Common myeloid progenitor, CD34-positive (primary cell): Measurements from ENCODE around the gene WDR86.

ENCODE experiments used
- CTCF ChIA-PET: fragments of 350-600 bp; sonication (Branson Sonifier 250); formaldehyde crosslinking; loops from one replicate; lab custom pipeline; 2021; ENCODE audit warnings: antibody characterized with exemption; lab: Charles Lee
- POLR2A ChIA-PET: fragments of 350-600 bp; sonication (Branson Sonifier 250); formaldehyde crosslinking; loops from one replicate; lab custom pipeline; 2021; ENCODE audit warnings: antibody characterized with exemption; lab: Charles Lee
- DNase-seq, 3 donors: peaks; one replicate each; pipeline versions ENCODE4 v3.0.0 to v3.0.0-alpha.2; 2013
- H3K27ac ChIP-seq, 2 experiments: 1 replicate in 1 of 2; 2 replicates in 1 of 2; pipeline ENCODE4 v1.7.0; 2013; ENCODE audit warnings: inconsistent platforms in 2 of 2, low read length in 2 of 2, mild to moderate bottlenecking in 2 of 2, low read depth in 1 of 2, moderate library complexity in 1 of 2; ENCODE audit not compliant: severe bottlenecking in 2 of 2, insufficient read depth in 1 of 2, poor library complexity in 1 of 2
- H3K27me3 ChIP-seq, 5 experiments: replicated peaks in 2 of 5; 1 replicate in 3 of 5; 2 replicates in 2 of 5; pipeline versions ENCODE4 v1.6.1 to v1.7.0; 2013; ENCODE audit warnings: low read length in 4 of 5, mild to moderate bottlenecking in 2 of 5, moderate library complexity in 2 of 5, inconsistent platforms in 1 of 5; ENCODE audit not compliant: insufficient read depth in 5 of 5, control insufficient read depth in 4 of 5
- H3K36me3 ChIP-seq, 4 experiments: 1 replicate in 2 of 4; 2 replicates in 2 of 4; pipeline versions ENCODE4 v1.6.1 to v1.7.0; 2013; ENCODE audit warnings: low read length in 3 of 4, control low read depth in 1 of 4, mild to moderate bottlenecking in 1 of 4; ENCODE audit not compliant: control insufficient read depth in 4 of 4, insufficient read depth in 4 of 4
- H3K4me1 ChIP-seq, 4 experiments: 1 replicate in 3 of 4; 2 replicates in 1 of 4; pipeline versions ENCODE4 v1.6.1 to v1.7.1; 2013; ENCODE audit warnings: low read length in 3 of 4, mild to moderate bottlenecking in 3 of 4, control low read depth in 1 of 4, inconsistent platforms in 1 of 4, moderate library complexity in 1 of 4; ENCODE audit not compliant: control insufficient read depth in 4 of 4, insufficient read depth in 4 of 4; ENCODE audit errors: control extremely low read depth in 1 of 4
- H3K4me3 ChIP-seq, 7 experiments: 1 replicate in 4 of 7; 2 replicates in 3 of 7; pipeline versions ENCODE4 v1.5.1 to v1.7.0; 2013; ENCODE audit warnings: mild to moderate bottlenecking in 7 of 7, low read length in 6 of 7, moderate library complexity in 6 of 7, inconsistent platforms in 2 of 7, low read depth in 2 of 7, control low read depth in 1 of 7; ENCODE audit not compliant: insufficient read depth in 4 of 7, control insufficient read depth in 1 of 7; ENCODE audit errors: extremely low read depth in 1 of 7
- H3K9me3 ChIP-seq, 5 experiments: 1 replicate in 4 of 5; 2 replicates in 1 of 5; pipeline versions ENCODE4 v1.6.1 to v1.7.1; 2013; ENCODE audit warnings: low read length in 4 of 5, mild to moderate bottlenecking in 2 of 5, inconsistent platforms in 1 of 5, low read depth in 1 of 5, moderate library complexity in 1 of 5; ENCODE audit not compliant: control insufficient read depth in 4 of 5, insufficient read depth in 2 of 5; ENCODE audit errors: control extremely low read depth in 1 of 5
- WGBS: methylation state at CpG from one replicate; pipeline ENCODE4 v1.1.5; 2013; ENCODE audit not compliant: insufficient coverage; 5-methylcytosine and 5-hydroxymethylcytosine counted together

The WDR86 gene

GRCh38 chr7:151387161-151388006 lies 22.5 kb downstream of the WDR86 start:
- ChIA-PET POLR2A (no interaction called here), CTCF (interaction anchor here (1.8 kb wide), 1 partner anchor 25 kb away, joined by 6 read pairs; no protein-coding TSS in a partner anchor)
- 95% methylated on average over 19 of the region's 24 CpGs for WGBS
- DNase-seq: no peak
- no peaks in the 10 kb centered on the region for H3K36me3 ChIP-seq
- no peak overlapping the region for H3K27ac ChIP-seq
- H3K27me3 ChIP-seq: peaks cover 0 to 34% (median 16%) of the 10 kb centered on the region in 5 experiments
- H3K9me3 ChIP-seq: peaks cover 0 to 4% (median 2%) of the 10 kb centered on the region in 5 experiments
- no peak overlapping the region for H3K4me3 ChIP-seq
- H3K4me1 ChIP-seq: peaks cover 0 to 17% (median 8%) of the 10 kb centered on the region in 4 experiments

- Histone ChIP-seq H3K4me1 (peaks cover 0 to 25% (median 17%) of the 10 kb centered on the region in 4 experiments), H3K27me3 (peaks cover 0 to 43% (median 19%) of the 10 kb centered on the region in 5 experiments), H3K36me3 (no peaks in the 10 kb centered on the region), H3K9me3 (peaks cover 0 to 4% (median 2%) of the 10 kb centered on the region in 5 experiments), H3K27ac (no peak overlapping the region), H3K4me3 (no peak overlapping the region)
- ChIA-PET CTCF (interaction anchor here (1.8 to 2.7 kb wide), 2 partner anchors 17 to 26 kb away, joined by 6 to 11 read pairs; no protein-coding TSS in a partner anchor), POLR2A (no interaction called here)
- WGBS: 85% methylated on average over 15 of the region's 16 CpGs
- no peak for DNase-seq
Measured at GRCh38 chr7:151386301-151387160, 23.3 kb downstream of the WDR86 start.

GRCh38 chr7:151385626-151386300 lies 24.1 kb downstream of the WDR86 start:
- WGBS: 99% methylated on average over 22 of the region's 26 CpGs
- H3K27me3 ChIP-seq: peaks cover 0 to 48% (median 19%) of the 10 kb centered on the region in 5 experiments
- H3K9me3 ChIP-seq: peaks cover 0 to 4% (median 2%) of the 10 kb centered on the region in 5 experiments
- no peak overlapping the region for H3K4me3 ChIP-seq
- no peak overlapping the region for H3K27ac ChIP-seq
- no peak for DNase-seq
- ChIA-PET POLR2A (no interaction called here), CTCF (interaction anchor here (1.8 to 2.7 kb wide), 2 partner anchors 17 to 26 kb away, joined by 6 to 11 read pairs; no protein-coding TSS in a partner anchor)
- peaks cover 0 to 30% (median 24%) of the 10 kb centered on the region in 4 experiments for H3K4me1 ChIP-seq
- no peaks in the 10 kb centered on the region for H3K36me3 ChIP-seq

DNA sequence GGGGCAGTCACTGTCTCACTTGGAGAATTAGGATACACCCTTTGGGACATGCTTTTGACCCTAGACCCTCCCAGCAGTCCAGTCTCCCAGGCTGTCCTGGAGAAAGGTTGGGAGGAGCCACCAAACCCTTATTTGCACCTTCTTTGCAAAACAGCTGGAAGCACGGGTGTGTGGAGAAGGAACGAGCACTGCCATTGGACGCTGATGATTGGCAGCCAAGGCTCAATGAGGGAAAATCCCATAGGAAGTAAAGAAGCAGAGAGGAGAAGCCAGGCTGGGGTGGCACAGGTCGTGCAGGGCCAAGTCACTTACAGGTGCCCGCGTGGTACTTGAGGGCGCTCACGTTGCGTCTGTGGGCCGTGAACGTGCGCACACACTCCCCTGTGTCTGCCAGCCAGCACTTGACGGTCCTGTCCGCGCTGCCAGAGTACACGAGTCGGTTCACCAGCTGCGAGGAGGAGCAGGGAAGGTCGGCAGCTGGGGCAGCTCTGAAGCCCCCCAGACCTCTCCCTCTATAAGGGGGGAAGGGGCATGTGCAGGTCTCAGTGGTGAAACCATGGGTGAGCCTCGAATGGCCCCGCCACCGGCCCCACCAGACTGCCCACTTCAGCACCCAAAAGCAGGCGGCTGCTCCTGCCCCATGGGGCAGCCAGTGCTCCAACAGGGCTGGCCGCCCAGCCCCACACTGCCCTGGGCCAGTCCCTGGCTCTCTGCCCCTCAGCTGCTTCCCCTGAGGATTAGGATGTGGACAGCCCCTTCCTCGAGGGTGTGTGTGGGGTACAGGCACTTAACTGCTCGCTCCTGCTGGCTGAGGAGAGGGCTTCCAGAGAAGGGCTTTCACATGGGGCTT lies 24.8 kb downstream of the WDR86 start:
- Histone ChIP-seq H3K9me3 (peaks cover 0 to 4% (median 2%) of the 10 kb centered on the region in 5 experiments), H3K36me3 (no peaks in the 10 kb centered on the region), H3K4me3 (no peak overlapping the region), H3K27me3 (peaks cover 0 to 53% (median 19%) of the 10 kb centered on the region in 5 experiments), H3K27ac (no peak overlapping the region), H3K4me1 (peaks cover 0 to 24% (median 20%) of the 10 kb centered on the region in 4 experiments)
- no peak for DNase-seq
- 94% methylated on average over 21 of the region's 26 CpGs for WGBS
- CTCF ChIA-PET: interaction anchor here (1.1 to 2.7 kb wide), 4 partner anchors 9 to 64 kb away, joined by 3 to 11 read pairs (median 4); no protein-coding TSS in a partner anchor
- POLR2A ChIA-PET: no interaction called here

GRCh38 chr7:151384352-151384697 lies 25.5 kb downstream of the WDR86 start:
- H3K27me3 ChIP-seq: peaks cover 0 to 53% (median 19%) of the 10 kb centered on the region in 5 experiments
- peaks cover 0 to 4% (median 2%) of the 10 kb centered on the region in 5 experiments for H3K9me3 ChIP-seq
- no peak overlapping the region for H3K4me3 ChIP-seq
- H3K4me1 ChIP-seq: peaks cover 0 to 21% (median 18%) of the 10 kb centered on the region in 4 experiments
- no peak for DNase-seq
- ChIA-PET CTCF (interaction anchor here (0.8 to 2.7 kb wide), 5 partner anchors 8 to 65 kb away, joined by 3 to 11 read pairs (median 4); no protein-coding TSS in a partner anchor), POLR2A (no interaction called here)
- no peak overlapping the region for H3K27ac ChIP-seq
- peaks cover 0 to 3% (median 0%) of the 10 kb centered on the region in 4 experiments for H3K36me3 ChIP-seq
- WGBS: no CpG with 5 or more reads among the region's 6 CpGs
